Adrenal gland (tissue), 5 donors: ENCODE data around the gene AGPAT3.

Experiments used
- POLR2A ChIP-seq, 2 donors: fragments of 450-650 bp; IDR thresholded peaks; one replicate each; pipeline ENCODE4 v1.6.1; 2017; ENCODE audit warnings: antibody characterized with exemption in 2 of 2, mild to moderate bottlenecking in 2 of 2, moderate library complexity in 1 of 2
- TF ChIP-seq, protein P1 (sequence below), 6 experiments: fragments of 450-650 bp in 4 of 6; fragments of 200-600 bp in 2 of 6; sonication (generic) in 1 of 6; IDR thresholded peaks; 1 replicate in 5 of 6; 2 replicates in 1 of 6; pipeline versions ENCODE4 v1.5.1 to v1.8.0; 2016 to 2021; ENCODE audit warnings: antibody characterized with exemption in 6 of 6, mild to moderate bottlenecking in 2 of 6, moderate library complexity in 1 of 6
- donor health status: DM: no; HTN: no; CAD: no.

- TF ChIP-seq, protein P1, sequence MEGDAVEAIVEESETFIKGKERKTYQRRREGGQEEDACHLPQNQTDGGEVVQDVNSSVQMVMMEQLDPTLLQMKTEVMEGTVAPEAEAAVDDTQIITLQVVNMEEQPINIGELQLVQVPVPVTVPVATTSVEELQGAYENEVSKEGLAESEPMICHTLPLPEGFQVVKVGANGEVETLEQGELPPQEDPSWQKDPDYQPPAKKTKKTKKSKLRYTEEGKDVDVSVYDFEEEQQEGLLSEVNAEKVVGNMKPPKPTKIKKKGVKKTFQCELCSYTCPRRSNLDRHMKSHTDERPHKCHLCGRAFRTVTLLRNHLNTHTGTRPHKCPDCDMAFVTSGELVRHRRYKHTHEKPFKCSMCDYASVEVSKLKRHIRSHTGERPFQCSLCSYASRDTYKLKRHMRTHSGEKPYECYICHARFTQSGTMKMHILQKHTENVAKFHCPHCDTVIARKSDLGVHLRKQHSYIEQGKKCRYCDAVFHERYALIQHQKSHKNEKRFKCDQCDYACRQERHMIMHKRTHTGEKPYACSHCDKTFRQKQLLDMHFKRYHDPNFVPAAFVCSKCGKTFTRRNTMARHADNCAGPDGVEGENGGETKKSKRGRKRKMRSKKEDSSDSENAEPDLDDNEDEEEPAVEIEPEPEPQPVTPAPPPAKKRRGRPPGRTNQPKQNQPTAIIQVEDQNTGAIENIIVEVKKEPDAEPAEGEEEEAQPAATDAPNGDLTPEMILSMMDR (IDR thresholded peaks at IDR 0.05) = no peak
- TF ChIP-seq POLR2A (IDR thresholded peaks at IDR 0.05) = no peak
Observed at GRCh38 chr21:43954896-43955295, 89.9 kb downstream of the AGPAT3 start.
